Measurements from ENCODE around the gene SQSTM1.

SQSTM1 gene

DNA sequence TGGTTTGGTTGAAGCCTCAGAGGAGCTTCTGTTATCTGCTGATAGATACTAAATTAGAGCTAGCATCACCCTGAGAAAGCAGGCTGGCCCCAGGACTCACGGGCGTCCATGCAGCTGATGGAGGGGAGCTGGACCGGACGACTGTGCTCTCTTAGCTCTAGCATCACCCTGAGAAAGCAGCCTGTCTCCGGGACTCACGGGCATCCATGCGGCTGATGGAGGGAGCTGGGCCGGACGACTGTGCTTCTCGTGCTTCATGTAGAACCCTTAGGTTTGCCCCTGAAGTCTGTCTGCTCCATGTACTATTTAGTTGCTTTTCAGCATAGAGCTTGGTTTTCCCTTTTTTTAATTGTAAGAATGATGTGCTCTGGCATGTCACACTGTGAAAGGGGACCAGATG lies 43.2 kb upstream of the SQSTM1 start:
- H3K4me3 ChIP-seq (ENCODE audit: low read depth, low read length), result no peak overlapping the region
- DNase-seq (ENCODE audit: low read depth), result no peak
- TF ChIP-seq, protein P1, sequence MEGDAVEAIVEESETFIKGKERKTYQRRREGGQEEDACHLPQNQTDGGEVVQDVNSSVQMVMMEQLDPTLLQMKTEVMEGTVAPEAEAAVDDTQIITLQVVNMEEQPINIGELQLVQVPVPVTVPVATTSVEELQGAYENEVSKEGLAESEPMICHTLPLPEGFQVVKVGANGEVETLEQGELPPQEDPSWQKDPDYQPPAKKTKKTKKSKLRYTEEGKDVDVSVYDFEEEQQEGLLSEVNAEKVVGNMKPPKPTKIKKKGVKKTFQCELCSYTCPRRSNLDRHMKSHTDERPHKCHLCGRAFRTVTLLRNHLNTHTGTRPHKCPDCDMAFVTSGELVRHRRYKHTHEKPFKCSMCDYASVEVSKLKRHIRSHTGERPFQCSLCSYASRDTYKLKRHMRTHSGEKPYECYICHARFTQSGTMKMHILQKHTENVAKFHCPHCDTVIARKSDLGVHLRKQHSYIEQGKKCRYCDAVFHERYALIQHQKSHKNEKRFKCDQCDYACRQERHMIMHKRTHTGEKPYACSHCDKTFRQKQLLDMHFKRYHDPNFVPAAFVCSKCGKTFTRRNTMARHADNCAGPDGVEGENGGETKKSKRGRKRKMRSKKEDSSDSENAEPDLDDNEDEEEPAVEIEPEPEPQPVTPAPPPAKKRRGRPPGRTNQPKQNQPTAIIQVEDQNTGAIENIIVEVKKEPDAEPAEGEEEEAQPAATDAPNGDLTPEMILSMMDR (IDR thresholded peaks at IDR 0.05; ENCODE audit: control insufficient read depth, extremely low read depth, insufficient read depth), result no peak

DNA sequence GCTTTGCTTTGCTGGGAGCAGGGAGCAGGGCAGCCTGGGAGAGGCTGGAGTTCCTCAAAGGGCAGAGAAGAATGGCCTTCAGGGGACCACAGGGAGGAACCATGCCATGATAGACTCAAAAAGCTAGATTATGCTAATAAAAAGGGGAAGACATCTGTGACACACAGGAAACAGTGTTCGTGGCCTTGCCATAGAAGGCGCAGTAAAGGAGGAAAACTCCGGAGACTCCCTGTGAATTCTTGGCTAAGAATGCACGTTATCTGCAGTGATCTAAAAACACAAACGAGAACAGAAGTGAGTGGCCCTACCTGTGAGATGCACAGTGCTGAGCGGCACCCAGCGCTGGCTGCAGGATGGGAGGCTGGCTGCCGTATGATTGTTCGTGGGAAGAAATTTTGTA lies 42.8 kb upstream of the SQSTM1 start:
- DNase-seq (ENCODE audit: low read depth), result peak; percentile 80
- no peak overlapping the region for H3K4me3 ChIP-seq (ENCODE audit: low read depth, low read length)
- TF ChIP-seq, protein P1 (IDR thresholded peaks at IDR 0.05; ENCODE audit: control insufficient read depth, extremely low read depth, insufficient read depth), result peak; percentile 22; the same call in 1 of the 2 replicates

DNA sequence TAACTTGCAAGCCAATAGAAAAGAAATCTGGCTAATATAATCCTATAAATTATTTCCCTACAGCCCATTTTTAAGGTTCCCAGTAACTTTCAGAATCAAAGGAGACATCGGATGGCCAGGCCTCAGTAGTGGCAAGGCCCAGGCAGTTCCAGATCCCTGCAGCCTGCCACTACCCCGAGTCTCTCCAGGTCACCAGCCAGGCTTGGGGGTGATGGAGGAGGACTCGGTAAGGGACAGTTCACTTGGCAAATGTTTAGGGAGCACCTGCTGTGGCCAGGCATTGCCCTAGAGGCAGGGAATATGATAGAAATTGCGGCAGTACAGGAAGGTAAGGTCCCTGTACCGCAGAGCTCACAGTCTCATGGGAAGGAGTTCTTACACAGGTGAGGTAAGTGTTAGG lies 42.1 kb upstream of the SQSTM1 start:
- TF ChIP-seq, protein P1 (IDR thresholded peaks at IDR 0.05; ENCODE audit: control insufficient read depth, extremely low read depth, insufficient read depth), result no peak
- DNase-seq (ENCODE audit: low read depth), result no peak
- H3K4me3 ChIP-seq (ENCODE audit: low read depth, low read length), result no peak overlapping the region

DNA sequence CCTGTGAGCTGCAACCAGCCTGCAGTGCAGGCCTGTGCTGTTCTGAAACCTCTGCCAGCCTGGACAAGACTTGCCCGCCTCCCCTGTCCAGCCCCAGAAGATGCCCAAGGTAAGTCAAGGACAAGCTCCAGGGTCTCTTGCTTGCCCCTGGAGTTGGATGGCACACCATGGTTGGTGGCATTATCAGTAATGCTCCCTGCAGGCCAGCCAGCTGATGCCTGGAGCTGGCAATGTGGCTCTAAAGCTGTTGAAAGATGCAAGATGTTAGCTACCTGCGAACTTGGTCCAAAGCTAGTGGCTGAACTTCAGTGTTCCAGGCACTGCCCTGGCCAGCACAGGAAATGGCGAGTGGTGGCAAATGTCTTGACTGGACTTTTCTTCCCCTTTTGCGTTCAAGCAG lies 40.9 kb upstream of the SQSTM1 start:
- DNase-seq (ENCODE audit: low read depth), result no peak
- TF ChIP-seq, protein P1 (IDR thresholded peaks at IDR 0.05; ENCODE audit: control insufficient read depth, extremely low read depth, insufficient read depth), result no peak
- H3K4me3 ChIP-seq (ENCODE audit: low read depth, low read length), result no peak overlapping the region

DNA sequence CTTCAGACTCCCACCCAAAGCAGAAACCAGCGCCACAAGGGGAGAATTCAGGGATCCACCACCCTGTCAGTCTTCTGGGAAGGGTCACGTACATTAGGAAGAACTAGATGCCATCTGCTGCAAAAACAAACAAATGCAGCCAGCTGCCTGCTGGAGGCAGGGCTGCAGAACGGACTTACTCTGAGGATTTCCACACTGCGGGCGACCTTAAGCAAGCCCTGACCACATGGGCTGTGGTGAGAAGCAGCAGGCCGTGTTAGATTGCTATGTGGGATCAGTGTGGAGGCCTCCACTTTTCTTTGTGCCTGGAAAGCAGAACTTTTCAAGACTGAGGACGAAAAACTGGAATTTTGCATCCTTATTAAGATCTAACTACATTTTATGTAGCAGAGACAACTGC lies 40.3 kb upstream of the SQSTM1 start:
- no peak for DNase-seq (ENCODE audit: low read depth)
- TF ChIP-seq, protein P1 (IDR thresholded peaks at IDR 0.05; ENCODE audit: control insufficient read depth, extremely low read depth, insufficient read depth), result no peak
- no peak overlapping the region for H3K4me3 ChIP-seq (ENCODE audit: low read depth, low read length)

DNA sequence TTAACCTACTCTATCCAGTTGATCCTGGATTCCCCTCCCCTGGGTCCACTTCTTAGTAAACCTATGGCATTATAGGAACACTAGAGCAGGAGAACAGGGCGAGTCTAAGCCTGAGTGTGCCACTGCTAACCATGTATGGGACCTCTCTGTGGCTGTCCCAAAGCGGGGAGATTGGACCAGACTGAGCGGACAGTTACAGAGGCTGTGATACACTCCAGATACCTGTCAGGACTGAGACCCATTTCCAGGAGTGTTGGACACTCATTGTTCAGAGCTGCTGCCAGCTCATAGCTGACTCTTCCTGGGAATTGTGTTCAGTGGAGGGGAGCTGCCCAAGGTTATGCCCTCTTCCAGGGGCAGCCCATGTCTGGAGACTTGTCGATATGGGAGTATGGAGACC lies 38.9 kb upstream of the SQSTM1 start:
- no peak overlapping the region for H3K4me3 ChIP-seq (ENCODE audit: low read depth, low read length)
- DNase-seq (ENCODE audit: low read depth), result no peak
- TF ChIP-seq, protein P1 (IDR thresholded peaks at IDR 0.05; ENCODE audit: control insufficient read depth, extremely low read depth, insufficient read depth), result no peak

DNA sequence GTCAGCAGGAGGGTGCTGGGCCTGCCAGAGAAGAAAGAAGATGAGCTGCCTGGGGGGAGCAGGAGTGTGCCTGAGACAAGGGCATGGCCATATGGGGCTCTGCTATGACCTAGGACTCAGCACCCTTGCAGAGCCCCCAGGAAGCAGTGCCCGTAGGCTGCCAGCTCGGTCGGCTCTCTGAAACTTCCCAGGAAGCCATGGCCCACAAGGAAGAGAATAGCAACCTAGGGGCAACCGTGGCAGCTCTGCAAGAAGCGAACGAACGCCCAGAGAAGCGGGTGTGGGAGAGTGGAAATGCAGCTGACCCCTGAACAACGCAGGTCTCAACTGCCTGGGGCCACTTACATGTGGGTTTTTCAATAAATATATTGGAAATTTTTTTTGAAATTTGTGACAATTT lies 37.6 kb upstream of the SQSTM1 start:
- DNase-seq (ENCODE audit: low read depth), result no peak
- H3K4me3 ChIP-seq (ENCODE audit: low read depth, low read length), result no peak overlapping the region
- TF ChIP-seq, protein P1 (IDR thresholded peaks at IDR 0.05; ENCODE audit: control insufficient read depth, extremely low read depth, insufficient read depth), result no peak
